GM15510 (cell line): ENCODE measurements around the gene ST8SIA6.

Source experiments
- POLR2A ChIP-seq: IDR thresholded peaks from 3 replicates; pipeline ENCODE4 v1.6.1; 2011; ENCODE audit warnings: borderline replicate concordance; ENCODE audit not compliant: insufficient read length; ENCODE audit errors: extremely low read depth

Gene ST8SIA6

GRCh38 chr10:17443707-17444387, 10.5 kb downstream of the ST8SIA6 start:
- TF ChIP-seq POLR2A = no peak

- no peak for TF ChIP-seq POLR2A
These were observed 15.8 kb downstream of the ST8SIA6 start for GRCh38 chr10:17438583-17438982.

GRCh38 chr10:17435953-17436352, 18.4 kb downstream of the ST8SIA6 start:
- TF ChIP-seq POLR2A = no peak

- TF ChIP-seq POLR2A = no peak
These were observed 19.2 kb downstream of the ST8SIA6 start for GRCh38 chr10:17435187-17435586.

- no peak for TF ChIP-seq POLR2A
These were observed 21.7 kb downstream of the ST8SIA6 start for GRCh38 chr10:17432723-17433122.

- TF ChIP-seq POLR2A = no peak
These were observed 22.5 kb downstream of the ST8SIA6 start for GRCh38 chr10:17431871-17432311.

GRCh38 chr10:17430647-17431355, 23.6 kb downstream of the ST8SIA6 start:
- TF ChIP-seq POLR2A = no peak

GRCh38 chr10:17429490-17429889, 24.9 kb downstream of the ST8SIA6 start:
- TF ChIP-seq POLR2A = no peak

- TF ChIP-seq POLR2A = no peak
These were observed 25.9 kb downstream of the ST8SIA6 start for GRCh38 chr10:17428351-17429097.

GRCh38 chr10:17427666-17428350, 26.6 kb downstream of the ST8SIA6 start:
- TF ChIP-seq POLR2A = no peak

- no peak for TF ChIP-seq POLR2A
These were observed 27.2 kb downstream of the ST8SIA6 start for GRCh38 chr10:17427201-17427600.

GRCh38 chr10:17426263-17426750, 28.1 kb downstream of the ST8SIA6 start:
- no peak for TF ChIP-seq POLR2A

- TF ChIP-seq POLR2A = no peak
These were observed 28.7 kb downstream of the ST8SIA6 start for GRCh38 chr10:17425584-17426262.

GRCh38 chr10:17423632-17424186, 30.7 kb downstream of the ST8SIA6 start:
- no peak for TF ChIP-seq POLR2A
